Ramos (cell line): ENCODE measurements around the gene APOO.
"Not testable (repeated sequence)": the region's sequence is repeated elsewhere in the genome, so short reads cannot be mapped to it uniquely, and the experiment has no call there.

ENCODE experiments used
- in situ Hi-C: fragments of 300-500 bp; cut with MboI; formaldehyde crosslinking; loops from one replicate; pipeline ENCODE4 v1.14.3; 2022; ENCODE audit warnings: low sequenced_read_pairs; ENCODE audit not compliant: unreplicated experiment

The APOO gene

DNA sequence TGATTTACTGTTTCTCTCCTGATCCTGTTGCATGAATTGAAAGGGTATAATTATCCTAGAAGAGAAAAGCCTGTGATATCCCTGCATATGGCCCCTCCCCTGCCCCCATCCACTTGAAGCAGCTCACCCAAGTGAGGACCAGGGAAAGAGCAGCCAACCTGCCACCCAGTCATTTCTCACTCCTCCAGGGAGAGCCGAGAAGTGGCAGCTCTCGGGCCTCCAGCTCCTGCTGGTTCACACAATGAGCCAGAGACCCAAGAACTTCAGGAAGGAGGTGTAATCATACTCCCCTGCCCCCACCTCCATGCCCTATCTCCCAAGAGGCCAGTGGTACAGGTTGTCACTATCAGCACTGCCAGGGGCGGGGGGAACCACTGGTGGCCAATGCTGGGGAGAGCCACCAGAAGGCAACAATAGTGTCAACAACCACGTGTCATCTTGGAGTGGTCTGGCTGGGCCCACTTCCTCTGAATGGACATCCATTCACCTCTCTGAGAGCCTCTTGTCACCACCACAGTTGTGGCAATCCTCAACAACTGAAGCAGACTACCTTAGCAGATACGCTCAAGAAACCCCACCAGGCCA, 42.9 kb downstream of the APOO start:
- in situ Hi-C loops: no loop called here

DNA sequence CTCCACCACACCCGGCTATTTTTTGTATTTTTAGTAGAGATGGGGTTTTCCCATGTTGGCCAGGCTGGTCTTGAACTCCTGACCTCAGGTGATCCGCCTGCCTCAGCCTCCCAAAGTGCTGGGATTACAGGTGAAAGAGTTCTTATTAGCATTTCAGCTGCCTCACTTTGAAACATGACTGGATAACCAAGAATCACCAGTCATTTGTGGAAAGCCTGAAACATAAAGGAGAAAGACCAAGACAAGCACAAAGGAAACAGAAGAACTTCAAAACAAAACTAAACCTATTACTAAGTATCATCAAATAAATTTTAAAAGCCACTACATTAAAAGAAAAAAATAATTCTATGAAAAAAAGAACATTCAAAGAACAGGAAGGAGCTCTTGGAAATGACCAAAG, 45.8 kb downstream of the APOO start:
- in situ Hi-C loops: not testable (repeated sequence)

DNA sequence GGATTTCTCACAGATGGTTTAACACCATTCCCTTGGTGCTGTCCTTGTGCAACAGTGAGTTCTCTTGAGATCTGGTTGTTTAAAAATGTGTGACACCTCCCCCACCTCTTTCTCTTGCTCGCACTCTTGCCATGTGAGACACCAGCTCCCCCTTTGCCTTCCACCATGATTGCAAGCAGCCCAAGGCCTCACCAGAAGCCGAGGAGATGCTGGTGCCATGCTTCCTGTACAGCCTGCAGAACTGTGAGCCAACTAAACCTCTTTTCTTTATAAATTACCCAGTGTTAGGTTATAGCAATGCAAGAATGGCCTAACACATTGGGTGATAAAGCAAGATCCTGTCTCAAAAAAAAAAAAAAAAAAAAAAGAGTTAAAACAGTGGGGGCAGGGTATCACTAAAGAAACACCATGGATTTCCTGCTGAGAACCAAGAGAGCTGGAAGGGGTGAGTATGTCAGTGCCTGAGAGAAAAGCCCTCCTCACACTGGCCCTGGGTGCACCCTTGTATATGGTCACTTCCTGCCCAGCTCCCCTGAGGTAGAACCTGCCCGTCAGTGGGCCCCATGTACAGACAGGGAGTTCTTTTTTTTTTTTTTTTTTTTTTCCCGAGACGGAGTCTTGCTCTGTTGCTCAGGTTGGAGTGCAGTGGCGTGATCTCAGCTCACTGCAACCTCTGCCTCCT, 46.4 kb downstream of the APOO start:
- in situ Hi-C loops: no loop called here

DNA sequence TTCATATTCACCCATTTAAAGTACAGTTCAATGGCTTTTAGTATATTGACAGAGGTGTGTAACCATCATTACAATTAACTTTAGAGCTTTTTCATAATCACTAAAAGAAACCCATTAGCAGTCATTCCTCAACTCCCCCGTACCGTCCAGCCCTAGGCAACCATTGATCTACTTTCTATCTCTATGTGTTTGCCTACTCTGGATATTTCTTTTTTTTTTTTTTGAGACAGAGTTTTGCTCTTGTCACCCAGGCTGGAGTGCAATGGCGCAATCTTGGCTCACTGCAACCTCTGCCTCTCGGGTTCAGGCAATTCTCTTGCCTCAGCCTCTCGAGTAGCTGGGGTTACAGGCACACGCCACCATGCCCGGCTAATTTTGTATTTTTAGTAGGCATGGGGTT, 48.5 kb downstream of the APOO start:
- in situ Hi-C loops: not testable (repeated sequence)

DNA sequence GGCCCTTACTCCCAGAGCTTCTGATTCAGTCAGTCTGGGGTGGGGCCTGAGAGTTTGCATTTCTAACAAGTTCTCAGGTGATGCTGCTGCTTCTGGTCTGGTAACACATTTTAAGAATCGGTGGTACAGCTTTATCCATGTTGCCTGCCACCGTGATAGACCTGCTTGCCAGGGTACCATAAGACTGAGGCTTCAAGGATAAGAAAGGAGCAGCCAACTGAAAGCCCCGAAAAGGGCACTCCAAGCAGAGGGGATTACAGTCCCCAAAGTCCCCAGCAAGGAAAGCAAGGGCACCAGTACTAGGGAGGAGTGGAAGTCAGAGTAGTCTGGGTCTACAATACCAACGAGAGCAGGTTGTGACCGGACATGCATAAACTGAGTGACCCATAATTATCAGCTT, 49.8 kb downstream of the APOO start:
- in situ Hi-C loops: no loop called here

DNA sequence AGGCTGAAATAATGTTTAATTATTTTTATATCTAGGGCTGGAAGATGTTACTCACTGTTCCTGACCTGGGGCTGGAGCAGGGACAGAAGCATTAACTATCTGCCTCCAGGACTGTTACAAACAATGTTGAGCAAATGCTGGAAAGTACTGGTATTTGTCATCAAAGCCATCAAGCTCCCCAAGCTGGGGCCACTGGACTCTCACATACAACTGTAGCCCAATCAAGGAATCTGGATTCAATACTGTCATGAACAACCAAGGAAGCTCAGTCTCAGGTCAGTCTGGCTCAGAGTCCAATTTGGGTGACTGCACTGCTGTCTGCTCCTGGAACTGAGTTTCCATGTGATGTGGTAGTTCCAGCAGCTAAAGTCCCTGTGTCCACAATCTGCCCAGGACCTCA, 50.4 kb downstream of the APOO start:
- in situ Hi-C loops: no loop called here

DNA sequence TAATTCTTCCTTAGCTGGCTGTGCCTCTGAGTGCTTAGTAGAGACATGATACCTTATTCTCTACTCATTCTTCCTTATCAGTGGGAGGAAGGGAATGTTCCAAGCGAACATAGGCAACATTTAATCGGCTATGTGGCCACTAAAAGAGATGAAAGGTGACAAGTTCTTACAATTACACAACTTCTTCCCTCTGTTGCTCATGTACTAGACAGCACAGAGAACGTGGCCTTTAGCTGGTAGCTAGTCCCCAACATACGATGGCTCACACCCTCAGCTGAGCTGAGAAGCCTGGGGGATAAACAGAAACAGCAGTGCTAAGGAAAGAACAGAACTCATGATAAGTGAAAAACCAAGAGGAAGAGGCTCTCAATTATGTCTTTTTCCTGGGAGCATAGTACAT, 52.2 kb downstream of the APOO start:
- in situ Hi-C loops: no loop called here

DNA sequence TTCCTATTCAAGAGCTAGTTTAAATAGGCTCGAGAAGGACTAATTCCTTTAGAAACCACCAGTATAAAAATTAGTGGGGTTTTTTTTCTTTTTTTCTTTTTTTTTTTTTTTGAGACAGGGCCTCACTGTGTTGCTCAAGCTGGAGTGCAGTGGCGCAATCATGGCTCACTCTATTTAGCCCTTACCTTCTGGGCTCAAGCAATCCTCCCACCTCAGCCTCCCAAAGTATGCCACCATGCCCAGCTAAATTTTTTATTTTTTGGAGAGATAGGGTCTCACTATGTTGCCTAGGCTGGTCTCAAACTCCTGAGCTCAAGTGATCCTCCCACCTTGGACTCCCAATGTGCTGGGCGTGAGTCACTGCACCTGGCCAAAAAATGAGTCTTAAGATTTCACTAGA, 52.8 kb downstream of the APOO start:
- in situ Hi-C loops: no loop called here

DNA sequence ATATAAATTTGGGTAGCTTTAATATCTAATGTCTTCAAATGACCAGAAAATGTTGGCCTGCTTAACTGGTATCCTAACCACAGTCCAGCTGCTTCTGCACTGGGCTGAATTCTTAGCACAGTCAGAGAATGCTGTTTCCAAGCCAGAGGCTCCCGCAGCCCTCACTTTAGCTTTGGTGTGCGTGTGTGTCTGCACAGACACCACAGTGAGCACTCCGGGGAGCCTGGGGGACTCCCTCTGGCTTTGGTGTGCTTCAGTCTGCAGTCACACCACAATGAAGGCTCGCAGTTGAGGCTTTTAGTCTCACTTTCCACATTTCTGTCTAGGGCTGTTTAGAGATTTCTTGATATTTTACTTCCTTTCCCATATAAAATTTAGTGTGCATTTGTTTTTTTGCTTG, 53.6 kb downstream of the APOO start:
- in situ Hi-C loops: no loop called here

DNA sequence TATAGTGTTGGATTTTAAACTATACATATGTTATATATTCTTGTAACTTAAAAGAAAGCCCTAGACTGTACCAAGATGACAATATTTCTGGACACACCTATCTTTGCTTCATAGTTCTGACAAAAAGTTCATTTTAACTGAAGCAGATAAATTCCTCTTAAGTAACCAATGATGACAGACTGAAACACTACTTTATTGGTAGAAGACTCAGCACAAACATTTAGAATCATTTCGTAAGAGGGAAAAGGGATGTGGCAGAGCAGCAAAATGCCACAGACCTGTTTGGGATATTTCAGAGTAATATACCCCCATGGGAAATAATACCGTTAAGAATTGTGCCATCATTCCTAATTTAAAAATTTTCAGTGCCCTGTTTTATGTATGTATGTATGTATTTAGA, 56.2 kb downstream of the APOO start:
- in situ Hi-C loops: no loop called here

DNA sequence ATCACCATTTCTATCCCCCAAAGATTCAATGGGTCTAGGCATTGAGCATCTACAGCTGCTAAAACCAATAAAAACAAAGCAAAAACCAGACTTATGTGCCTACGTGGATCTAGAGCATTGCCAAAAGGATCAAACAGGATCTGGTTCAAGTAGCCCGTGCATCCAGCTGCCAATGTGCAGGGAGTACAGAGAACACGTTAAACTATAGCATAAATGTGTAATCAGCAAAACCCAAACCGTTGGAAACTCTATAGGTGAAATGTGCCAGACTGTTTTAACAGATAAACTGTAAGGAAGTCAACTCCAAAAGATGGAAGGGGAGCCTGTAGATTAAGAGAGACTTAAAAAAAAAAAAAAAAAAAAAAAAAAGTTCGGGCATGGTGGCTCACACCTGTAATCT, 58.5 kb downstream of the APOO start:
- in situ Hi-C loops: no loop called here

DNA sequence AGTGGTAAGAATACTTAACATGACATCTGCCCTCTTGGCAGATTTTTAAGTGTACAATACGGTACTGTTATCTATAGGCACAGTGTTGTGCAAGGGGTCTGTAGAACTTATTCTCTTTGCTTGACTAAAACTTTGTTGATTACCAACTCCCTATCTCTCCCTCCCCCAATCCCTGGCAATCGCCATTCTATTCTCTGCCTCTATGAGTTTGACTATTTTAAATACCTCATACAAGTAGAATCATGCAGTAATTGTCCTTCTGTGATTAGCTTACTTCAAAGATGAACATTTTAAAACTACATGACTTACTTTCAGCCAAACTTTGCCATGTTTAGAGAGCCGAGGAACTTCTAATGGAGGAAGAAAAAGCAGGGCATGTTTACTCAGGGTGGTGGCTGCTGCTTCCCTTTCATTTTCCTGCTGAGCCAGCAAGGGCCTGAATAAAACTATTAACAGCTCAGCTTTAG, 62.4 kb downstream of the APOO start:
- in situ Hi-C loops: no loop called here

DNA sequence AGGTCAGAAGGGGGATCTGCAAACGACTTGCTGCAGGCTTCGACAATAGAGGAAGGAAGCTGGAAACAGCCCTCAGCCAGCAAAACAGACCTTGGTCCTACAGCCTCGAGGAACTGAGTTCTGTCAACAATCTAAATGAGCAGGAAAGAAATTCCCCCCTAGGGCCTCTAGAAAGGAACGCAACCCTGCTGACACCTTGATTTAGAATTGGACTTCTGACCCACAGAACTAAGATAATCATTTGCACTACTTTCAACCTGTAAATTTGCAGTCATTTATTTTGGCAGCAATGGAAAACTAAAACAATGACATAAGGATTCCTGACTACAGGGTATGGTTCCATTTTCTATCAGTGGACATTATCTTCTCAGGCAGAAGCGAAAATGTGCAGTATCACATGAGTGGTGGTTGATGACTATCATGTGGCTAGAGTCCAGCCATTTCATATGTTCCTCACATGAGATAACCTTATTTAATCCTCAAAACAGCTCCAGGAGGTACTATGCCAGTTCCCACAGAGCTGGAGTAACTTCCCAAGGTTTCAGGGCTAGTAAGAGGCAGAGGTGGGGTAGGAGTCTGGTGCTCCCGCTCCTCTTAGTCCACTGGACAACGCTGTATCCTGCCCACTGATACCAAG, 63.1 kb downstream of the APOO start:
- in situ Hi-C loops: no loop called here

DNA sequence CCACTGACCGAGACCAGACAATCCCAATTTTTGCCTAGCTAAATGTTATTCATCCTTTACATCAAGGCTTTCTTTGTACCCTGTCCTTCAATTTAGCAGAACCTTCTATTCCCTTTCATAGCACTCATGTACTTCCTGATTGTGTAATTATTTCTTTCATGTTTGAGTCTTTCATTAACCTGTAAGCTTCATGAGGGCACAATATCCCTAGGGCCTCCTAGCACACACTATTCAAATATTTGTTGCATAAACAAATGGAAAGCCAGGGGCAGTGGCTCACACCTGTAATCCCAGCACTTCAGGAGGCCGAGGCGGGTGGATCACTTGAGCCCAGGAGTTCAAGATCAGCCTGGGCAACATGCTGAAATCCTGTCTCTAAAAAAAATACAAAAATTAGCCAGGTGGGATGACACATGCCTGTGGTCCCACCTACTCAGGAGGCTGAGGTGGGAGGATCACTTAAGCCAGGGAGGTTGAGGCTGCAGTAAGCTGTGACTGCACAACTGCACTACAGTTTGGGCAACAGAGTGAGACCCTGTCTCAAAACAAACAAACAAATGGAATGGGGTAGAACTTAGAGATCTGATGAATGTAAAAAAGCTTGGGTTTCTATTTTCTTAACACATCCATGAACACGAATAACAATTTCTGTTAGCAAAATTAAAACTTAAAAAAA, 65.8 kb downstream of the APOO start:
- in situ Hi-C loops: no loop called here

DNA sequence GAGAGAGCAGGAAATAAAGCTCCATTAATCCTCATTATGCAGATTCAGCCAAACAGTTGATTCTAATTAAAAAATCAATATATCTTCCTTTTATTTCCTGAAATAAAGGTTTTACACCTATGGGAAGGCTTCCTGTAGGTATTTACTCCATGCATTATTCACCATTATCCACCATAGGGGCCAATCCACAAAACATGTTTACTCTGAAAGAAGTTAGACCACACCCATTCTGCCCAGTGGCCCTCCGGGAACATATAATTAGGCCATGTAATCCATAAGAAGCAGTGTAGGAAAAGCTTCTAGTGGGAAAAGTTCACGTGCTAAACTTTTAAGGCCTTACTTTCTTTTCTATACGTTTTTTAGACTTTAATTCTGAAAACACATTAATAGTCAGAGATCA, 67.1 kb downstream of the APOO start:
- in situ Hi-C loops: no loop called here

DNA sequence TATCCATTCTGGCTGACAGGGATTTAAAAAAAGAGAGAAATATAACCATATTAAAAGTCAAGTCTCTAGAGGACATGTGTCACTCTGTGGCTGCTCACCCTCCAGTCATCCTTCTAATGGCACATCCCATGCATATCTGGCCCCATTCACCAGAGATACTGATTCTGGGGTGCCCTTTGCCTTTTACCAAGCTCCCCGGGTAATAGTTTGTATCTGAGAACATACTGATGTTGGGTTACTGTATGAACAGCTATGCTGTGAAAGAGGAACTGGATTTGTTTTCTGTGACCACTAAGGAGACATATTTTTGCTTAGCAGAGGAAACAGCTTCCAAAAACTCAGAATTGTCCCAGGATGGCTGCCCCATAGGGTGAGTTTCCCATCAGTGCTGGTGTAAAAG, 68.8 kb downstream of the APOO start:
- in situ Hi-C loops: no loop called here

DNA sequence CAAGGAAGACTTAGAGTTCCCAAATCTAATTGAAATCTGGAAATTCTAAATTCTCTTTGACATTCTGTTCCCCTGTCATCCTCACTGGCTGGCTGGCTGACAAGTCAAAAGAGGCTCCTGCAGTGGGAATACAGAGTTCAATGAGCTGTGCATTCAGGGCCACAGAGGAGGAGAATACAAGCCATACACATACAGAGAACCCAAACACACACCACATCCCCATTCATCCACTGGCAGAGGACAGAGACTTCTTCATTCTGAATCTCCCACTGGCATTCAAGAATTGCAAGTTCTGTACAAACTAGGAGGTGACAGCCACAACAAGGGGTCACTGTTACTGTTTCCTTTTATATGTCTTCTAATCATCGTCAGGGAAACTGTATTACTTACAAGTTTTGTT, 75.0 kb downstream of the APOO start:
- in situ Hi-C loops: no loop called here

DNA sequence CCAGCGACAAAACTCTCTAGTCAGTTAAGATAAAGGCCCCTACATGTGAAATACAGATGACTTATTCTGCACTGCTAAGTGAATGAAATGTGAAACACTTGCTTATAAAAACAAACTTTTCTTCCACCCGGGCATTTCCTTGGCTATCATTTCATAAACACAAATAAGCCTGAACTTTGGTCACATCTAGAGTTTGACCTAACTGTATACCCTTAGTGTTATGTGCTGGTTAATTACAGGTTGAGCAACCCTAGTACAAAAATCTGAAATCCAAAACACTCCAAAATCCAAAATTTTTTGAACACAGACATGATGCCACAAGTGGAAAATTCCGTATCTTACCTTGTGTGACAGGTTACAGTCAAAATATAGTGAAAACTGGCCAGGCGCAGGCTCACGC, 78.9 kb downstream of the APOO start:
- in situ Hi-C loops: no loop called here

DNA sequence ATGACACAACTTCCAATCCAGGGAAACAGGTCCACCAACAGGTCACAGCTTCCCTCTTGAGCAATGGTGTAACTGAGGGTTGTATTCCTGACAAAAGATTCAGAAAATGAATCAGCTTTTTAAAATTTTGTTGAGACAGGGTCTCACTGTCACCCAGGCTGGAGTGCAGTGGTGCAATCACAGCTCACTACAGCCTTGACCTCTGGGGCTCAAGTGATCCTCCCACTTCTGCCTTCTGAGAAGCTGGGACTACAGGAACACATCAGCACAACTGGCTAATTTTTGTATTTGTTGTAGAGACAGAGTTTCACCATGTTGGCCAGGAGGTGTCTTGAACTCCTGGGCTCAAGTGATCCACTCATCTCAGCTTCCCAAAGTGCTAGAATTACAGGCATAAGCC, 81.1 kb downstream of the APOO start:
- in situ Hi-C loops: no loop called here

DNA sequence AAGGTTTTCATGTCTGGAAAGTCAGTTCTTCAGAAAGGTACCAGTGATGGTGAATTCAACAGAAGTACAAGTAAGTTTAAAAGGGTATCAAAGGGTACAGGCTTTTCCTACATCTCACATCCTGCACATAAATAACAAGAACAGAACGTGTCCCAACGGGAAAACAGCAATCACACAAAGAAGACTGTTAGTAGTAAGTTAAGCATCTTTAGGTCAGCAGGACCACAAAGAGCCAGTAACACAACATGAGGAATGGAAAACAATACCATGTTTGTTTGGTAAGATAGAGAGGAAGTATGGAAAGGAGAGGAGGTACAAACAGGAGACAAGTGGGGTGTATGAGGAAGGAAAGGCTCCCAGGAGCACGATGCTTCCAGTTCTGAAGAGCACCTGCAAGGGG, 81.5 kb downstream of the APOO start:
- in situ Hi-C loops: no loop called here

DNA sequence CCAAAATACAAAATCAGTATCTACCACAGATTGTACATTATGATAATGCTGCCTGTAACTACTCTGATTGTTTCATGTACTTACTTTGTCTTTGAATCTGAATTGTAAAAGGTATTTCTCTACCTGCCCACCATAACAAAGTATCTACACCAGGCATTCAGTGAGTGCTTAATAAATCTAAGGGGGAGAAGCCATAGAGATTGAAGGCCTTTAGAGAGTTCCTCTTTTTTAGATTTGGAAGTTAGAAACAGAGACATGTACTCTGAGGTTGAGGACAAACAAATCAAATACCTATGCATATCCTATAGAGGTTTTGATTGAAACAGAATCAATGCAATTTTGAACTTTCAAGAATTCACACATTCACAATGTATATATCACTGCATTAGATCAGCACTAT, 82.1 kb downstream of the APOO start:
- in situ Hi-C loops: no loop called here
